Breast epithelium (tissue), 3 donors: Measurements from ENCODE around the gene PDE4D.

Experiments used
- POLR2A ChIP-seq: fragments of 450-650 bp; IDR thresholded peaks from one replicate; pipeline ENCODE4 v1.6.1; 2016; ENCODE audit warnings: antibody characterized with exemption, mild to moderate bottlenecking, moderate library complexity
- POLR2AphosphoS5 ChIP-seq, 3 donors: sonication (generic); formaldehyde crosslinking; IDR thresholded peaks; one replicate each; pipeline ENCODE4 v1.6.1; 2017; ENCODE audit warnings: antibody characterized with exemption in 3 of 3
- TF ChIP-seq, protein P1 (sequence below), 3 donors: fragments of 450-650 bp; IDR thresholded peaks; one replicate each; pipeline ENCODE4 v1.5.1; 2016 to 2017; ENCODE audit warnings: antibody characterized with exemption in 3 of 3, mild to moderate bottlenecking in 3 of 3, moderate library complexity in 3 of 3

- TF ChIP-seq POLR2AphosphoS5 (IDR thresholded peaks at IDR 0.05): no peak
- TF ChIP-seq, protein P1, sequence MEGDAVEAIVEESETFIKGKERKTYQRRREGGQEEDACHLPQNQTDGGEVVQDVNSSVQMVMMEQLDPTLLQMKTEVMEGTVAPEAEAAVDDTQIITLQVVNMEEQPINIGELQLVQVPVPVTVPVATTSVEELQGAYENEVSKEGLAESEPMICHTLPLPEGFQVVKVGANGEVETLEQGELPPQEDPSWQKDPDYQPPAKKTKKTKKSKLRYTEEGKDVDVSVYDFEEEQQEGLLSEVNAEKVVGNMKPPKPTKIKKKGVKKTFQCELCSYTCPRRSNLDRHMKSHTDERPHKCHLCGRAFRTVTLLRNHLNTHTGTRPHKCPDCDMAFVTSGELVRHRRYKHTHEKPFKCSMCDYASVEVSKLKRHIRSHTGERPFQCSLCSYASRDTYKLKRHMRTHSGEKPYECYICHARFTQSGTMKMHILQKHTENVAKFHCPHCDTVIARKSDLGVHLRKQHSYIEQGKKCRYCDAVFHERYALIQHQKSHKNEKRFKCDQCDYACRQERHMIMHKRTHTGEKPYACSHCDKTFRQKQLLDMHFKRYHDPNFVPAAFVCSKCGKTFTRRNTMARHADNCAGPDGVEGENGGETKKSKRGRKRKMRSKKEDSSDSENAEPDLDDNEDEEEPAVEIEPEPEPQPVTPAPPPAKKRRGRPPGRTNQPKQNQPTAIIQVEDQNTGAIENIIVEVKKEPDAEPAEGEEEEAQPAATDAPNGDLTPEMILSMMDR (IDR thresholded peaks at IDR 0.05): no peak
- no peak for TF ChIP-seq POLR2A
Observed at GRCh38 chr5:59385700-59386099, 507.8 kb downstream of the PDE4D start.
